ENCODE data around the gene C6orf89.

Gene C6orf89

GRCh38 chr6:36885461-36886401 is at the start of gene C6orf89:
Gene C6orf89 (plus strand): TSS chr6:36885952. CDS start chr6:36899445, 13,493 bp downstream.
- in situ Hi-C loops (cut with HindIII; ENCODE audit: low sequenced_read_pairs): no loop called here

- in situ Hi-C loops (cut with HindIII; ENCODE audit: low sequenced_read_pairs): no loop called here
Observed at GRCh38 chr6:36836111-36837021, 49.4 kb upstream of the C6orf89 start.

GRCh38 chr6:36837022-36837339 is 48.8 kb upstream of the C6orf89 start:
- in situ Hi-C loops (cut with HindIII; ENCODE audit: low sequenced_read_pairs): no loop called here

GRCh38 chr6:36837686-36838085 is 48.1 kb upstream of the C6orf89 start:
- in situ Hi-C loops (cut with HindIII; ENCODE audit: low sequenced_read_pairs): no loop called here

- in situ Hi-C loops (cut with HindIII; ENCODE audit: low sequenced_read_pairs): no loop called here
Observed at GRCh38 chr6:36838896-36839748, 46.6 kb upstream of the C6orf89 start, which contains the start of gene CPNE5. Gene CPNE5 (minus strand): TSS chr6:36839444. CDS start chr6:36839377, 67 bp downstream.

- in situ Hi-C loops (cut with HindIII; ENCODE audit: low sequenced_read_pairs): no loop called here
Observed at GRCh38 chr6:36839749-36840431, 45.9 kb upstream of the C6orf89 start.

GRCh38 chr6:36840432-36841403 is 45.0 kb upstream of the C6orf89 start:
- in situ Hi-C loops (cut with HindIII; ENCODE audit: low sequenced_read_pairs): no loop called here

- in situ Hi-C loops (cut with HindIII; ENCODE audit: low sequenced_read_pairs): no loop called here
Observed at GRCh38 chr6:36841756-36842155, 44.0 kb upstream of the C6orf89 start.

- in situ Hi-C loops (cut with HindIII; ENCODE audit: low sequenced_read_pairs): no loop called here
Observed at GRCh38 chr6:36843170-36843569, 42.6 kb upstream of the C6orf89 start.

GRCh38 chr6:36844232-36845170 is 41.3 kb upstream of the C6orf89 start:
- in situ Hi-C loops (cut with HindIII; ENCODE audit: low sequenced_read_pairs): loop anchor here (5.0 kb wide), 1 partner anchor 32 kb away; no protein-coding TSS in a partner anchor

GRCh38 chr6:36845233-36845632 is 40.5 kb upstream of the C6orf89 start:
- in situ Hi-C loops (cut with HindIII; ENCODE audit: low sequenced_read_pairs): loop anchor here (5.0 kb wide), 1 partner anchor 33 kb away; no protein-coding TSS in a partner anchor

- in situ Hi-C loops (cut with HindIII; ENCODE audit: low sequenced_read_pairs): loop anchor here (5.0 kb wide), 1 partner anchor 35 kb away; no protein-coding TSS in a partner anchor
Observed at GRCh38 chr6:36847152-36847551, 38.6 kb upstream of the C6orf89 start.

- in situ Hi-C loops (cut with HindIII; ENCODE audit: low sequenced_read_pairs): loop anchor here (5.0 kb wide), 1 partner anchor 36 kb away; no protein-coding TSS in a partner anchor
Observed at GRCh38 chr6:36847991-36848390, 37.8 kb upstream of the C6orf89 start.

GRCh38 chr6:36848658-36849441 is 36.9 kb upstream of the C6orf89 start:
- in situ Hi-C loops (cut with HindIII; ENCODE audit: low sequenced_read_pairs): loop anchor here (5.0 kb wide), 1 partner anchor 37 kb away; no protein-coding TSS in a partner anchor

GRCh38 chr6:36850021-36850420 is 35.7 kb upstream of the C6orf89 start:
- in situ Hi-C loops (cut with HindIII; ENCODE audit: low sequenced_read_pairs): no loop called here

- in situ Hi-C loops (cut with HindIII; ENCODE audit: low sequenced_read_pairs): no loop called here
Observed at GRCh38 chr6:36851149-36851614, 34.6 kb upstream of the C6orf89 start.
